GM12873 (cell line): ENCODE data around the gene RBMS1.

ENCODE experiments used
- TF ChIP-seq, protein P1 (sequence below): IDR thresholded peaks from 2 replicates; pipeline ENCODE4 v1.5.1; 2012; ENCODE audit warnings: low read depth, mild to moderate bottlenecking, moderate library complexity, low read length, control low read depth; ENCODE audit not compliant: insufficient read depth; ENCODE audit errors: missing control alignments

Gene RBMS1

DNA sequence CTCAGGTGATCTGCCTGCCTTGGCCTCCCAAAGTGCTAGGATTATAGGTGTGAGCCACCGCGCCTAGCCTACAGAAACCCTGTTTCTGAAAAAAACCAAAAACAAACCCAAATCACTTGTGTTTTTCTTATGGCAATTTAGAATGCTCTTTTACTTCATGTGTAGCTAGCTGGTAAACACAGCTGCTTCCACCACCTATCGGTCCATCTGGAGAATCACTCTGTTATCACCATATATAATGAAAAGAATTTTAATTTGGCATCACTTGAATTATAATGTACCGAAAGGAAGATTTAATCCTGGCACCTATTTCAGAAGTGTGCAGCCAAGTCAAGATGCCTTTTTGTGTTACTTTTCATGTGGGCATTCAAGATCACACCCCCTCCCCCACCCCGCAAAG, 207.1 kb downstream of the RBMS1 start:
- TF ChIP-seq, protein P1, sequence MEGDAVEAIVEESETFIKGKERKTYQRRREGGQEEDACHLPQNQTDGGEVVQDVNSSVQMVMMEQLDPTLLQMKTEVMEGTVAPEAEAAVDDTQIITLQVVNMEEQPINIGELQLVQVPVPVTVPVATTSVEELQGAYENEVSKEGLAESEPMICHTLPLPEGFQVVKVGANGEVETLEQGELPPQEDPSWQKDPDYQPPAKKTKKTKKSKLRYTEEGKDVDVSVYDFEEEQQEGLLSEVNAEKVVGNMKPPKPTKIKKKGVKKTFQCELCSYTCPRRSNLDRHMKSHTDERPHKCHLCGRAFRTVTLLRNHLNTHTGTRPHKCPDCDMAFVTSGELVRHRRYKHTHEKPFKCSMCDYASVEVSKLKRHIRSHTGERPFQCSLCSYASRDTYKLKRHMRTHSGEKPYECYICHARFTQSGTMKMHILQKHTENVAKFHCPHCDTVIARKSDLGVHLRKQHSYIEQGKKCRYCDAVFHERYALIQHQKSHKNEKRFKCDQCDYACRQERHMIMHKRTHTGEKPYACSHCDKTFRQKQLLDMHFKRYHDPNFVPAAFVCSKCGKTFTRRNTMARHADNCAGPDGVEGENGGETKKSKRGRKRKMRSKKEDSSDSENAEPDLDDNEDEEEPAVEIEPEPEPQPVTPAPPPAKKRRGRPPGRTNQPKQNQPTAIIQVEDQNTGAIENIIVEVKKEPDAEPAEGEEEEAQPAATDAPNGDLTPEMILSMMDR: no peak

DNA sequence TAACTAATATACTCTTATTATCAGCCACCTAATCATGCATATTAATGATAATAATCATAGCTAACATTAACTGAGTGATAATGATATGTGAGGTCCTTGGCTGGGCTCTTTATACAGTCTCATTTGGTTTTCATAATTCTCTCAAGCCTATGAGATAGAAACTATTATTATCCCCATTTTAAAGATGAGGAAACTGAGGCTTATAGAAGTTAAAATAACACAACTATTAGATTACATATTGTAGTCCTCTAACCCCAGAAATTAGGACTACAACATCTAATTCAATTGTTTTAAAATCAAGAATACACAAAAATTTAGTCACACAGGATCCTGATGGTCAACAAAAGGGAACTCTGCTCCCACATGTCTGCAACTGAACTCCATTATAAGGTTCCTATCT, 209.9 kb downstream of the RBMS1 start:
- TF ChIP-seq, protein P1: no peak

GRCh38 chr2:160282063-160282580, 211.5 kb downstream of the RBMS1 start:
- TF ChIP-seq, protein P1: no peak

DNA sequence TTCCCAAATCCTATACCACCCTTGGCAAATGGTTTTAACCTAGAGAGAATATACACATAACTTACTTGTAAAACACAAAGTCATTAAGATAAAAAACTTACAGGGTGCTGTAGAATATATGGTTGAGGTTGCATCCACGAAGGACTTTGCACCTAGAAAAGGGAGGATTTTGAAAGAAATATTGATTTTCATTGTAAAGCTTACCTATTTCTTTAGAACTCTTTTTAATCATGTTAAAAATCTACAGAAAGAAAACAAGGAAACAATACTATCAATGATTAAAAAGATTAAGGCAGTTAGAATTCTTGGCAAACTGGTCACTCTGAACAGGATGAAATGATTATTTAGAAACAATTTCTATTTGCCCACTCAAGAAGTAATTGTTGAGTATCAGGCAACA, 212.4 kb downstream of the RBMS1 start:
- TF ChIP-seq, protein P1: no peak

GRCh38 chr2:160279813-160280465, 213.7 kb downstream of the RBMS1 start:
- TF ChIP-seq, protein P1: no peak

DNA sequence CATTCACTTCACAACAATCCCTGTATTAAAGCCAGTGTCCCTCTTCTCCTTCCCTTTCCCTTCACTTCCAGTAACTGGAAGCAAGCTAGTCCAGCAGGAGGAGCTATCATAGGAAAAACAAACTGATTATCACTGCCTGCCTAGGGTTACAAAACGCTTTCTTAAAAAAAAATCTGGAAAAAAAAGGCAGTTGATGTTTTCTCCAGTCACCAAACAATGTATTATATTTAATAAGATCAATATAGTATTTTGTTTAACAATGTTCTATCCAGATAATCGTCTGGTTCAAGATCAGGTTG, 214.8 kb downstream of the RBMS1 start:
- TF ChIP-seq, protein P1: no peak

DNA sequence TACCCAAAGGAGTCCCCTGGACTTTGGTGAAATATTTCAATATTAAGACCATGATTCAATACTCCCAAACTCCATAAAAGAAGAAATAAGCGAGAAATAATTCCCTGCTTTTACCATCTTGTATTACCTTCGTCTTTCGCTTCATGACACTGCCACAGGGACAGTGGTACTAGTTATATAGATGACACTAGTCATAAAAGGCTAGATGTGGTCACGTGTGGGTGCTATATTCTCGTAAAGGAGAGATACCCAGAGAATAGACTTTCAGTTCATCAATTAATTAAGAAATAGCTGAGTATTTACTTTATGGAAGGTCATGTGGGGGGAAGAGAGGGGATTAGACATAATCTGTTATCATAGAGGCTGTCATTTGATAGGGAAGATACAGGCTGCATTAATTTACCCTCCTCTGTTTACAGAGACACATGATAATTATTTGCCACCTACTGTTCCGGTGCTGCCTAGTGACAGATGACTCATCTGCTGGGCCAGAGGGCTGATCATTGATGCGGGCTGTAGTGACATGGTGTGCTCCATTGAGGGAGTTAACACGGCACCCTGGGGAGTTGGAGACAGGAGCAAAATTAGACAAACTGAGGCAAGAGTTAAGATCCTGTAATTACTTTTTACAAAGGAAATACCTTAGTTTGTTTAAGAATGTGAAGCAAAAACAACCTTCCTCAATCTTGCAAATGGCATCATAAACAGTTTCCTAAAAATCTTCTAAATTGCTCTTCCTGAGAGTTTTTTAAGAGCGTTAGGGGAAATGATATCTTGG, 215.3 kb downstream of the RBMS1 start:
- TF ChIP-seq, protein P1: no peak
